Rectal smooth muscle tissue (tissue), 1 donor: ENCODE data around the gene SPATA46.

Source experiments
- H3K27ac ChIP-seq: one replicate; pipeline ENCODE4 v1.7.0; 2013; ENCODE audit warnings: low read depth, low read length, inconsistent platforms
- H3K27me3 ChIP-seq: one replicate; pipeline ENCODE4 v1.7.0; 2013; ENCODE audit warnings: low read length; ENCODE audit not compliant: control insufficient read depth, insufficient read depth
- H3K36me3 ChIP-seq: one replicate; pipeline ENCODE4 v1.7.0; 2013; ENCODE audit warnings: low read length; ENCODE audit not compliant: control insufficient read depth, insufficient read depth
- H3K4me1 ChIP-seq: one replicate; pipeline ENCODE4 v1.7.0; 2013; ENCODE audit warnings: low read length; ENCODE audit not compliant: control insufficient read depth, insufficient read depth
- H3K4me3 ChIP-seq: one replicate; pipeline ENCODE4 v1.7.0; 2013; ENCODE audit warnings: low read length
- H3K9ac ChIP-seq: one replicate; pipeline ENCODE4 v1.7.0; 2013; ENCODE audit warnings: low read length

Gene SPATA46

DNA sequence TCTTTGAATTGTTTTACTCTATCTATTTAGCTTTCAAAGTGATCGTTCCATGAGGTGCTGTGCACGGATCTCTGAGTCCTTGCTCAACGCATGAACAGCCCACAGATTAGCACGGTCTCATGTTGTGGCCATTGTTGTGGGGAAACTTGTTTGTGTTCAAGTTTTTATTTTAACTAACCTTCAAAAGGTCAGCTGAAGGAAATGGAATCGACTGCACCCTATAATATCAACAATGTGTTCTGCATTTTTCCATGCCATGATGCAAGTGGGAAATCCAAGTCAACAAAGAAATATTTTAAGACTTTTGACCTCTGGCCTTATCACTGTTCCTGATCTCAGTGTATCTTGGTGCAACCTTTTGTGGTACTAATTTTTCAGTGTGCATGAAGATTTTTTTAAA is 29.1 kb upstream of the SPATA46 start:
- no peaks in the 10 kb centered on the region for H3K4me1 ChIP-seq
- H3K36me3 ChIP-seq: no peaks in the 10 kb centered on the region

DNA sequence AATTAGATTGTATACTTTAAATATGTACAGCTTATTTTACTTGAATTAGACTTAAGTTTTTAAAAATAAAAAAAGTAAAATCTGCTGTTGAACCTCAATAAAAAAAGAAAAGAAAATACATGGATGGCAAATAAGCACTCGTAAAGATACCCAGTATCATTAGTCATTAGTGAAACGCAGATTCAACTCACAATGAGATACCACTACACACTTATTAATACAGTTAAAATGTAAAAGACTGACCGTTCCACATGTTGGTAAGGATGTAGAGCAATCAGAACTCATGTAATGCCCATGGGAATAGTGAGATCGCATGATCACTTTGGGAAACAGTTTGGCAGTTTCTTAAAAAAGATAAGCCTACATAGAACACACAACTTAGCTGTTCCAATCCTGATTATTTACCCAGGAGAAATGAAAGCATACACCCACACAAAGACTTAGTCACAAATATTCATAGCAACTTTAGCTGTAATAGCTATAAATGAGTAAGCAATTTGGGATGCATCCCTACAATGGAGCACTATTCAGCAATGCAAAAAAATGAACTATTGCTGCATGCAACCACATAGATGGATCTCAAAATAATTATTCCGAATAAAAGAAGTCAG is 28.0 kb upstream of the SPATA46 start:
- no peaks in the 10 kb centered on the region for H3K27me3 ChIP-seq
- H3K9ac ChIP-seq: no peak overlapping the region
- H3K36me3 ChIP-seq: no peaks in the 10 kb centered on the region
- no peak overlapping the region for H3K27ac ChIP-seq
- H3K4me3 ChIP-seq: no peak overlapping the region
- H3K4me1 ChIP-seq: no peaks in the 10 kb centered on the region

More for the DNA sequence above, 29.1 kb upstream of the SPATA46 start:
- Histone ChIP-seq H3K27ac (no peak overlapping the region), H3K4me3 (no peak overlapping the region), H3K27me3 (no peaks in the 10 kb centered on the region), H3K9ac (no peak overlapping the region)

GRCh38 chr1:162400790-162401355 is 24.2 kb upstream of the SPATA46 start:
- Histone ChIP-seq H3K9ac (no peak overlapping the region), H3K36me3 (no peaks in the 10 kb centered on the region), H3K27me3 (no peaks in the 10 kb centered on the region), H3K27ac (no peak overlapping the region), H3K4me3 (no peak overlapping the region), H3K4me1 (no peaks in the 10 kb centered on the region)

GRCh38 chr1:162398999-162399580 is 22.4 kb upstream of the SPATA46 start:
- Histone ChIP-seq H3K27ac (no peak overlapping the region), H3K27me3 (no peaks in the 10 kb centered on the region), H3K4me1 (no peaks in the 10 kb centered on the region), H3K9ac (no peak overlapping the region), H3K36me3 (no peaks in the 10 kb centered on the region), H3K4me3 (no peak overlapping the region)

DNA sequence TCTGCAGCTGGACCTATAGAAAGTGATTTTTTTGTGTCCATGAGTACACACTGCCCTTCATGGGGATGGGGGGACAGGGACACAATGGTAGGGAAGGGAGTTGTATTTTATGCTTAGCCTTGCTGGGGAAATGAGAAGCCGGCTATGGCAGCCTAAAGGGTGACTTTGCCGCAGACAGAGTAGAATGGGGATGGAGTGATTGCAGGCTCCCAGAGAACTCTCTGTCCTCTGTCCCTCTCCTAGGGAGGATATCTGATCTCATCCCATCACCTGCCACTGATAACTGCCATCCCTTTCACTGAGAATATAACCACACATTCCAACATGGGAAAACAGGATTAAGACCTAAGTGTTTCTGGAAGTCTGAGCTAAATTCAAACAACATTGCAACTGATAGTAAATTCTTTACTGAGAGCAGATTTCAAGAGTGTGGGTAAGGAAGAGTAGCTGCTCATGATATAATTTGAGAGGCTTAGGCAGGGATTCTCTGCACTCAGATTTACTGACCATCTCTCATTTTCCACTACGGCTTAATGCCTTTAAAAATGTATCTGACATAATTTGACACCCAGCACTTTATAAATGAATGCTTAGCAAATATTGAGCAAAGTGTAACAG is 21.4 kb upstream of the SPATA46 start:
- Histone ChIP-seq H3K27me3 (no peaks in the 10 kb centered on the region), H3K27ac (no peak overlapping the region), H3K4me1 (no peaks in the 10 kb centered on the region), H3K4me3 (no peak overlapping the region), H3K9ac (no peak overlapping the region), H3K36me3 (no peaks in the 10 kb centered on the region)

GRCh38 chr1:162397039-162397448 is 20.4 kb upstream of the SPATA46 start:
- Histone ChIP-seq H3K36me3 (no peaks in the 10 kb centered on the region), H3K9ac (no peak overlapping the region), H3K27ac (no peak overlapping the region), H3K27me3 (no peaks in the 10 kb centered on the region), H3K4me1 (no peaks in the 10 kb centered on the region), H3K4me3 (no peak overlapping the region)

DNA sequence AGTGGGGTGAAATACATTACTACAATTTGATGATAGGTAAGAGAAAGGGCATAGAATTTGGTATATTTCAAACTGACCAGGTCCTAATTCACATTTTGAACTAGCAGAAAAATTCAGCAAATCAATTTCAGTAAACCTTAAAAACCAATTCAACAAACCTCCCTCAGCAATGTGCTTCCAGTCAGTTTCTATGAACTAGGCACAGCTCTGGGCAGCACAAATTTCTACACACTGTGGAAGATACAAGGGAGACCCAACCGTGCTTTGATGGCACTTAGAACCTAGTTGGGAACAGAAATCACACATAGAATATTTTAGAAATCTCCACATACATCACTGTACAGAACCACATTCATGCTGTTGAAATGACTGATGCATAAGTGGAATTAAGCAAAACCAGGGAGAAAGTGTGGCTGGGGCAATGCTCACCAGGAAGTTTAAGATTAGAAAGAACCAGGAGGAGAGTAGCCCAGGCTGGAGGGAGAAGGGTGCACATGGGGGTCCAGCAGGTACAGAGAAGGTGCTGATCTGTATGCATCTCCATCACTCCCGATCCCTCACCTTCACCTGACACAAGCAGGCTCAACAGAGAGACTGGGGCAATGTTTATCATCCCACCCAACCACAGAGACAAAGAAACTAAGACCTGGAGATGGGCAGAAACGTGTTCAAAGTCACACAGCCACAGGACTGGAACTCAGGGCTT is 19.7 kb upstream of the SPATA46 start:
- Histone ChIP-seq H3K4me3 (no peak overlapping the region), H3K27ac (no peak overlapping the region), H3K4me1 (no peaks in the 10 kb centered on the region), H3K27me3 (no peaks in the 10 kb centered on the region), H3K36me3 (no peaks in the 10 kb centered on the region), H3K9ac (no peak overlapping the region)

DNA sequence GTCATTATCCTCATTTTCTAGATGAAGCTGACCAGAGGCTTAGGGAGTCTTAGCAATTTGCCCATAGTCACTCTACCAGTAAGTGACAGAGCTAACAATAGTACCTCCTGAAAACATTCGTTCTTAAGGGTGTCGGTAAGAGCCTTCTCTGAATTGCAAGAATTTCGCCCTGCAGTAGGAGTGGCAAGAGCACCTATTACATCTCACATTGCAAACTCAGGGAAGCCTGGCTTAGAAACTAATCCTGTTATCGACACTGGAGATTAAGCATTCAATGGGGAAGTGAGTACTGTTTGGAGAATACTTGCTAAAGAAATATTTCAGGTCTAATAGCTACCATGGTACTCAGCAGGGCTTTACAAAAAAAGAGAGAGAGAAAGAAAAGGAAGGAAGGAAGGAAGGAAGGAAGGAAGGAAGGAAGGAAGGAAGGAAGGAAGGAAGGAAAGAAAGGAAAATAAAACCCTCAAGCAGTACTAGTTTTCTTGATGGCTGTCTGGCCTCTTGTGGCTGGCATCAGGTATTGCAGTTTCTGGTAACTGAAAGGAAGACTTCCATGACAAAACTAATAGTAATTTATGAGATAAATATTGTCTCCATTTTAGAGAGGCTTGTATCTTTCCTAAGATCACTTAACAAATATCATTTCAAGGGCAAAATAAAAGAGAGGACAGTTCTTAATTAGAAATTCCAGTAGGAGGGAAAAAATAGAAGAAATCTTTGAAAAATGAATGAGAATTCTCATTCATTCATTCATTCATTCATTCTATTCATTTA is 15.3 kb upstream of the SPATA46 start:
- Histone ChIP-seq H3K9ac (no peak overlapping the region), H3K27ac (no peak overlapping the region), H3K27me3 (no peaks in the 10 kb centered on the region), H3K36me3 (no peaks in the 10 kb centered on the region), H3K4me3 (no peak overlapping the region), H3K4me1 (no peaks in the 10 kb centered on the region)

DNA sequence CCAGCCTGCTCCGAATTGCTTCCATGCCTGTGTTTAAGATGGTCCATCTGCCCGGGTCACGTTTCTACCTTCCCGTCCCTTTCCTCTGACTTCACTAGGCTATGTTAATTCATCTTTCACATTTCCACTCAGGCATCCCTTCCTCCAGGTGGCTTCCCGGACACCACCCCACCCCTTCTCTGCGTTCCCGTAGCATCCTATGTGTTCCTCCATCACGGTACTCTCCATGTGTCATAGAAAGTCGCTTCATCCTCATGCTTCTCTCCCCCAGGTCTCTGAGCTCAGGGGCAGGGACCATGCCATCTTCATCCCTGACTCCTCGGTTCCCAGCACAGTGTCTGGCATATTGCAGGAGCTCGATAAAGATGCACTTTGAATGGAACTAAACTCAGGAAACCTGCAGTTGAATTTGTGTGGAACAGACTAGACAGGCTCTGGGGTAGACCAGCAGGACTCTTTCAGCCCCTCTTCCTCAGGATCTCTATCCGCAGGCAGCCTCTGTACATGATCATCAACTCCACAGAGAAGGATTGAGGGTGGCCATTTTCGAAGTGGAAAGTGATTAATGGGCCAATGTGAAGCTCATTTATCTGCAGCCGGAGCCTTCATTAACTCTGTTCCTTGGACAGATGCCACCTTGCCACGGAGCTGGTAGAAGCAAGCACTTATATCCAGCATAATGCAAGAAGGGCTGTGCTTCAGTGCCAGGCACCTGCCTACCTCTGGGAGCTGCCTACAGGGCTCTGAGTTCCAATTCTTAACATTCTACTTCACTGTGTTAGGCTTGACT is 13.9 kb upstream of the SPATA46 start:
- H3K9ac ChIP-seq: no peak overlapping the region
- H3K4me3 ChIP-seq: no peak overlapping the region
- H3K27me3 ChIP-seq: no peaks in the 10 kb centered on the region
- no peaks in the 10 kb centered on the region for H3K4me1 ChIP-seq
- H3K36me3 ChIP-seq: no peaks in the 10 kb centered on the region
- no peak overlapping the region for H3K27ac ChIP-seq

GRCh38 chr1:162389971-162390370 is 13.3 kb upstream of the SPATA46 start:
- Histone ChIP-seq H3K9ac (no peak overlapping the region), H3K4me1 (no peaks in the 10 kb centered on the region), H3K4me3 (no peak overlapping the region), H3K27me3 (no peaks in the 10 kb centered on the region), H3K27ac (no peak overlapping the region), H3K36me3 (no peaks in the 10 kb centered on the region)

- Histone ChIP-seq H3K27me3 (no peaks in the 10 kb centered on the region), H3K9ac (no peak overlapping the region), H3K4me1 (no peaks in the 10 kb centered on the region), H3K4me3 (no peak overlapping the region), H3K36me3 (no peaks in the 10 kb centered on the region), H3K27ac (no peak overlapping the region)
Measured at GRCh38 chr1:162389021-162389818, 12.6 kb upstream of the SPATA46 start.
